HepG2 (cell line): Measurements from ENCODE around the gene INSYN2B. TPM values are rescaled to one million over a fixed set of nuclear protein-coding genes. Genes with fewer than 3 reads are reported as not detected.

Experiments
- ATAC-seq: fragments of 200-7000 bp; cut with Tn5 transposase; 3 replicates; pipeline ENCODE4 v1.9.1; 2020; ENCODE audit warnings: mild to moderate bottlenecking, moderate library complexity
- BruUV-seq: library from RNA; stranded (reverse); fragments of 400-500 nt; replicated peaks from 2 replicates; lab custom pipeline; 2021; lab: Mats Ljungman, UMichigan
- CTCF ChIA-PET: fragments of 300-600 bp; formaldehyde crosslinking; extraction: SDS; loops from one replicate; lab custom pipeline; 2021; ENCODE audit warnings: low total read pairs, inconsistent platforms, low intra/inter-chr PET ratio; lab: Yijun Ruan, JAX
- POLR2A ChIA-PET: fragments of 350-600 bp; sonication (Branson Sonifier 250); formaldehyde crosslinking; loops from one replicate; lab custom pipeline; 2020; ENCODE audit warnings: antibody characterized with exemption, inconsistent platforms; lab: Yijun Ruan, JAX
- DNase-seq: peaks from one replicate; pipeline ENCODE4 v3.0.0-alpha.2; 2015; ENCODE audit warnings: low spot score
- FAIRE-seq: peaks from 3 replicates; lab custom pipeline; 2011; peaks lifted over from hg19 to GRCh38; lab: Jason Lieb, UNC
- H2AFZ ChIP-seq: one replicate; pipeline ENCODE4 v1.6.1; 2011; ENCODE audit warnings: low read length, inconsistent platforms
- H3K27ac ChIP-seq: fragments of 300-600 bp; 3 replicates; pipeline ENCODE4 v1.8.0; 2011; ENCODE audit warnings: mixed run types, mild to moderate bottlenecking, mixed read lengths, low read length, inconsistent platforms; ENCODE audit not compliant: insufficient read depth; ENCODE audit errors: extremely low read length
- H3K27me3 ChIP-seq, 2 experiments: fragments of 200-600 bp in 1 of 2; 2 replicates in 1 of 2; 3 replicates in 1 of 2; pipeline versions ENCODE4 v1.6.0 to v1.8.0; 2011; ENCODE audit warnings: low read length in 2 of 2, mild to moderate bottlenecking in 2 of 2, moderate library complexity in 2 of 2, inconsistent platforms in 1 of 2; ENCODE audit not compliant: insufficient read depth in 2 of 2, control insufficient read depth in 1 of 2
- H3K36me3 ChIP-seq, 2 experiments: fragments of 200-600 bp in 1 of 2; replicated peaks in 1 of 2; 2 replicates in 1 of 2; 3 replicates in 1 of 2; pipeline versions ENCODE4 v1.5.1 to v1.8.0; 2011; ENCODE audit warnings: low read length in 2 of 2, inconsistent platforms in 1 of 2; ENCODE audit not compliant: insufficient read depth in 2 of 2, control insufficient read depth in 1 of 2
- H3K4me1 ChIP-seq: 2 replicates; pipeline ENCODE4 v1.5.1; 2012; ENCODE audit warnings: low read length, inconsistent platforms; ENCODE audit not compliant: insufficient read depth
- H3K4me2 ChIP-seq: 2 replicates; pipeline ENCODE4 v1.6.0; 2011; ENCODE audit warnings: low read depth, low read length, inconsistent platforms
- H3K4me3 ChIP-seq, 3 experiments: fragments of 200-600 bp in 1 of 3; sonication (generic), shearing (Covaris generic) in 1 of 3; replicated peaks in 1 of 3; 2 replicates each; pipeline ENCODE4 v1.5.1; 2011 to 2016; ENCODE audit warnings: low read length in 3 of 3, inconsistent platforms in 2 of 3, low read depth in 2 of 3, mild to moderate bottlenecking in 2 of 3, control low read depth in 1 of 3, mixed read lengths in 1 of 3; ENCODE audit not compliant: insufficient read depth in 1 of 3
- H3K79me2 ChIP-seq: one replicate; pipeline ENCODE4 v1.6.1; 2011; ENCODE audit warnings: low read length, inconsistent platforms; ENCODE audit not compliant: insufficient read depth
- H3K9ac ChIP-seq: 2 replicates; pipeline ENCODE4 v1.6.0; 2011; ENCODE audit warnings: mild to moderate bottlenecking, low read depth, low read length, inconsistent platforms; ENCODE audit not compliant: insufficient read depth
- H3K9me3 ChIP-seq: 2 replicates; pipeline ENCODE4 v1.5.1; 2012; ENCODE audit warnings: mild to moderate bottlenecking, low read length
- H4K20me1 ChIP-seq: 2 replicates; pipeline ENCODE4 v1.6.0; 2011; ENCODE audit warnings: inconsistent platforms, mild to moderate bottlenecking, low read length, moderate library complexity; ENCODE audit not compliant: insufficient read depth
- CHD4 ChIP-seq: fragments of 200-600 bp; sonication (generic); IDR thresholded peaks from 2 replicates; pipeline ENCODE4 v1.7.0; 2017; ENCODE audit warnings: mild to moderate bottlenecking, low read length, borderline replicate concordance
- GZF1 ChIP-seq: sonication (generic); formaldehyde crosslinking; IDR thresholded peaks from 2 replicates; pipeline ENCODE4 v1.5.1; 2020; ENCODE audit warnings: mild to moderate bottlenecking, missing genetic modification reagents
- HOXD1 ChIP-seq: sonication (generic); formaldehyde crosslinking; IDR thresholded peaks from 2 replicates; pipeline ENCODE4 v1.5.0; 2020; ENCODE audit warnings: missing genetic modification reagents
- LCORL ChIP-seq, 2 experiments: fragments of 450-650 bp in 1 of 2; sonication (generic) in 1 of 2; formaldehyde crosslinking in 1 of 2; IDR thresholded peaks; 2 replicates each; pipeline versions ENCODE4 v1.5.0 to v1.6.1; 2017 to 2020; ENCODE audit warnings: antibody characterized with exemption in 1 of 2, missing genetic modification reagents in 1 of 2
- RBM39 ChIP-seq: fragments of 200-400 bp; formaldehyde crosslinking; IDR thresholded peaks from one replicate; pipeline ENCODE4 v1.6.1; 2018; ENCODE audit warnings: antibody characterized with exemption, mild to moderate bottlenecking, low read depth, low read length; ENCODE audit not compliant: poor library complexity, severe bottlenecking
- ZIK1 ChIP-seq: sonication (generic); formaldehyde crosslinking; IDR thresholded peaks from 2 replicates; pipeline ENCODE4 v1.5.0; 2020; ENCODE audit warnings: mild to moderate bottlenecking, low read depth, missing genetic modification reagents, borderline replicate concordance
- ZKSCAN8 ChIP-seq: IDR thresholded peaks from 2 replicates; pipeline ENCODE4 v1.6.1; 2016; ENCODE audit warnings: borderline replicate concordance, missing genetic modification reagents, missing compliant biosample characterization
- ZNF317 ChIP-seq: sonication (generic); formaldehyde crosslinking; IDR thresholded peaks from 2 replicates; pipeline ENCODE4 v1.5.0; 2020; ENCODE audit warnings: mild to moderate bottlenecking, missing genetic modification reagents
- ZNF446 ChIP-seq: sonication (generic); formaldehyde crosslinking; IDR thresholded peaks from 2 replicates; pipeline ENCODE4 v1.5.0; 2020; ENCODE audit warnings: mild to moderate bottlenecking, missing genetic modification reagents
- WGBS: methylation state at CpG from one replicate; pipeline ENCODE4 v1.1.6; 2017; ENCODE audit warnings: low lambda C conversion rate; 5-methylcytosine and 5-hydroxymethylcytosine counted together
- in situ Hi-C: cut with HindIII; loops from 2 replicates; pipeline ENCODE4 v1.10.0; 2017; ENCODE audit warnings: low pct_unique_long_range_greater_than_20kb; ENCODE audit not compliant: extremely low pct_ligation_motif_present
- intact Hi-C: fragments of 100-400 bp; cut with micrococcal nuclease; formaldehyde crosslinking; loops from one replicate; pipeline ENCODE4 v1.10.0; 2022; ENCODE audit not compliant: unreplicated experiment
- polyA plus RNA-seq, 8 experiments: library from polyadenylated mRNA; depleted of rRNA in 3 of 8; stranded (reverse) in 7 of 8; unstranded in 1 of 8; fragments of >200 nt; fragmentation: Illumina TruSeq in 4 of 8; extraction: Trizol in 4 of 8; gene quantifications; 2 replicates each; pipeline versions ENCODE4 v1.2.1 to v1.2.3, GENCODE V29; 2011 to 2016; ENCODE audit warnings: low read depth in 4 of 8, missing spikeins in 1 of 8, mixed read lengths in 1 of 8; ENCODE audit not compliant: insufficient read depth in 1 of 8
- total RNA-seq, 5 experiments: library from RNA; depleted of rRNA; stranded (reverse); fragments of >200 nt; fragmentation: Illumina TruSeq; extraction: Trizol; gene quantifications; 2 replicates each; pipeline ENCODE4 v1.2.3, GENCODE V29; 2016; ENCODE audit warnings: low read depth in 1 of 5

INSYN2B gene
- total and polyA plus RNA-seq, 2 of the 13 experiments (the other 11 are each of a cell fraction or from before 2014, with no cell fraction given), result not detected

DNA sequence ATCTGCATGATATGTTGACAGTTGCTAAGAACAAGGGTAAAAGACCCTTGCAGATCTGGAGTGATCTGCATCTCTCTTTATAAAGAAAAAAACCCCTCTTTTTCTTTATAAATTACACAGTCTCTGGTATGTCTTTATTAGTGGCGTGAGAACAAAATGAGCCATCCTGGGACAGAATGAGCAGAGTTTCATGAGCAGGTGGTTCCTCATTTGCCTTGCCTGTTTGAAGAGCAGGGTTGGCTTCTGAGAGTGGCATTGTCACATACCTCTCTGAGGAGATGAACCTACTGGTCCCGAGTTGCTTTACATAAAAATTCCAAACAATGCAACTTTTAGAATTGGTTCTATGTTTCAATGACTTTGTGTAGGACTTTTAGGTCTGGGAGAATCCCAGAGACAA is 94.3 kb downstream of the INSYN2B start:
- no peak for ATAC-seq
- no peaks in the 10 kb centered on the region for H3K4me1 ChIP-seq
- no peak overlapping the region for H3K9ac ChIP-seq
- no peaks in the 10 kb centered on the region for H3K36me3 ChIP-seq
- H3K9me3 ChIP-seq, result no peaks in the 10 kb centered on the region
- in situ Hi-C loops (no loop called here), intact Hi-C loops (no loop called here)
- no peaks in the 10 kb centered on the region for H4K20me1 ChIP-seq
- CTCF ChIA-PET, result no interaction called here
- H3K79me2 ChIP-seq, result no peaks in the 10 kb centered on the region
- FAIRE-seq, result no peak
- H3K4me2 ChIP-seq, result no peak overlapping the region
- WGBS, result 10% methylated on average over 2 of the region's 2 CpGs
- DNase-seq, result no peak
- POLR2A ChIA-PET, result no interaction called here
- no peak overlapping the region for H3K4me3 ChIP-seq
- no peak overlapping the region for H2AFZ ChIP-seq
- no TSS peak for BruUV-seq
- TF ChIP-seq HOXD1 (no peak), ZKSCAN8 (CRISPR knock-in tag) (no peak), ZNF317 (no peak), RBM39 (no peak)
- no peaks in the 10 kb centered on the region; a peak in 1 of 5 replicates for H3K27me3 ChIP-seq
- no peak overlapping the region for H3K27ac ChIP-seq

- no peak for DNase-seq
- no peak for TF ChIP-seq GZF1 (CRISPR knock-in tag)
- no peak for TF ChIP-seq LCORL (IDR thresholded peaks at IDR 0.05)
- no peak for TF ChIP-seq LCORL (CRISPR knock-in tag; IDR thresholded peaks at IDR 0.05)
- TF ChIP-seq CHD4, result no peak
- TF ChIP-seq ZIK1 (CRISPR knock-in tag), result no peak
- TF ChIP-seq ZNF446, result no peak
- no peak overlapping the region for H2AFZ ChIP-seq
- ChIA-PET CTCF (no interaction called here), POLR2A (no interaction called here)
- H4K20me1 ChIP-seq, result no peaks in the 10 kb centered on the region
- H3K4me1 ChIP-seq, result no peaks in the 10 kb centered on the region
- H3K79me2 ChIP-seq, result no peaks in the 10 kb centered on the region
- intact Hi-C loops (no loop called here), in situ Hi-C loops (no loop called here)
- H3K9ac ChIP-seq, result no peak overlapping the region
- no peaks in the 10 kb centered on the region; a peak in 1 of 5 replicates for H3K27me3 ChIP-seq
- no peaks in the 10 kb centered on the region for H3K36me3 ChIP-seq
- no peak for FAIRE-seq
- no peaks in the 10 kb centered on the region for H3K9me3 ChIP-seq
- ATAC-seq, result no peak
- 19% methylated on average over 5 of the region's 5 CpGs for WGBS
- H3K27ac ChIP-seq, result no peak overlapping the region
- no peak overlapping the region for H3K4me2 ChIP-seq
- H3K4me3 ChIP-seq, result no peak overlapping the region
- BruUV-seq, result no TSS peak
Observed at GRCh38 chr5:169881702-169882303, 98.5 kb downstream of the INSYN2B start.
